Activated naive CD4-positive, alpha-beta T cell treated with anti-CD3 and anti-CD28 coated beads, Interleukin-2, amount 50 U/mL, for 16 hours (primary cell): ENCODE data around the gene F2.
"Not testable (repeated sequence)": the region's sequence is repeated elsewhere in the genome, so short reads cannot be mapped to it uniquely, and the experiment has no call there.

ENCODE experiments used
- DNase-seq: peaks from one replicate; pipeline ENCODE4 v3.0.0-alpha.2; 2020

The F2 gene

GRCh38 chr11:46719048-46719542 lies at the start of gene F2:
TSS of gene F2 (plus strand) at chr11:46719213. CDS start at chr11:46719236, 23 bp downstream.
- no peak for DNase-seq

- DNase-seq, result no peak
Observed at GRCh38 chr11:46669711-46670139, 49.3 kb upstream of the F2 start.

GRCh38 chr11:46670521-46670920 lies 48.5 kb upstream of the F2 start:
- DNase-seq, result not testable (repeated sequence)

GRCh38 chr11:46671958-46672315 lies 47.1 kb upstream of the F2 start:
- no peak for DNase-seq

- no peak for DNase-seq
Observed at GRCh38 chr11:46672381-46672839, 46.6 kb upstream of the F2 start.

GRCh38 chr11:46673713-46674462 lies 45.1 kb upstream of the F2 start:
- no peak for DNase-seq

- DNase-seq, result no peak
Observed at GRCh38 chr11:46674463-46675287, 44.3 kb upstream of the F2 start.

- DNase-seq, result no peak
Observed at GRCh38 chr11:46675288-46675851, 43.6 kb upstream of the F2 start.

- no peak for DNase-seq
Observed at GRCh38 chr11:46675949-46676348, 43.1 kb upstream of the F2 start.

- DNase-seq, result no peak
Observed at GRCh38 chr11:46676436-46677158, 42.4 kb upstream of the F2 start.

- DNase-seq, result no peak
Observed at GRCh38 chr11:46677169-46677568, 41.8 kb upstream of the F2 start.

- no peak for DNase-seq
Observed at GRCh38 chr11:46677991-46678740, 40.8 kb upstream of the F2 start.

GRCh38 chr11:46678741-46679130 lies 40.3 kb upstream of the F2 start:
- DNase-seq, result no peak

GRCh38 chr11:46679241-46680163 lies 39.5 kb upstream of the F2 start:
- DNase-seq, result no peak

GRCh38 chr11:46680164-46680760 lies 38.8 kb upstream of the F2 start:
- no peak for DNase-seq

GRCh38 chr11:46680815-46681214 lies 38.2 kb upstream of the F2 start:
- no peak for DNase-seq

GRCh38 chr11:46681814-46682213 lies 37.2 kb upstream of the F2 start:
- DNase-seq, result no peak

- no peak for DNase-seq
Observed at GRCh38 chr11:46682773-46683752, 36.0 kb upstream of the F2 start.

- no peak for DNase-seq
Observed at GRCh38 chr11:46684367-46684766, 34.6 kb upstream of the F2 start.
